Glutamatergic neuron (in vitro differentiated cells): ENCODE results near the gene CHTOP. TPM values are rescaled to one million over a fixed set of nuclear protein-coding genes. Genes with fewer than 3 reads are reported as not detected.

Source experiments
- DNase-seq: peaks from one replicate; pipeline ENCODE4 v3.0.0; 2022
- H3K27ac Mint-ChIP-seq: one replicate; pipeline ENCODE4 v1.8.0; 2020; ENCODE audit warnings: mild to moderate bottlenecking, mixed read lengths, inconsistent platforms; ENCODE audit not compliant: unreplicated experiment
- H3K27me3 Mint-ChIP-seq: one replicate; pipeline ENCODE4 v1.8.0; 2020; ENCODE audit warnings: mild to moderate bottlenecking, moderate library complexity, mixed read lengths, inconsistent platforms; ENCODE audit not compliant: unreplicated experiment
- H3K36me3 Mint-ChIP-seq: one replicate; pipeline ENCODE4 v1.8.0; 2020; ENCODE audit warnings: mild to moderate bottlenecking, mixed read lengths, inconsistent platforms; ENCODE audit not compliant: unreplicated experiment
- H3K4me1 Mint-ChIP-seq: one replicate; pipeline ENCODE4 v1.8.0; 2020; ENCODE audit warnings: mild to moderate bottlenecking, low read depth, mixed read lengths, inconsistent platforms; ENCODE audit not compliant: unreplicated experiment
- H3K4me3 Mint-ChIP-seq: one replicate; pipeline ENCODE4 v1.8.0; 2020; ENCODE audit warnings: mild to moderate bottlenecking, mixed read lengths, inconsistent platforms; ENCODE audit not compliant: unreplicated experiment
- H3K9me3 Mint-ChIP-seq: one replicate; pipeline ENCODE4 v1.8.0; 2020; ENCODE audit warnings: mild to moderate bottlenecking, moderate library complexity, mixed read lengths, inconsistent platforms; ENCODE audit not compliant: unreplicated experiment
- total RNA-seq: library from RNA; stranded (reverse); fragmentation: NEBNext Ultra II Directional; extraction: Animal tissue kit (Norgen Biotek cat#: 25700); gene quantifications from one replicate; pipeline ENCODE4 v1.2.1, GENCODE V29; 2021; ENCODE audit not compliant: unreplicated experiment
- TF ChIP-seq, protein P1 (sequence below): fragments of 200-600 bp; sonication (generic); IDR thresholded peaks from one replicate; pipeline ENCODE4 v1.5.0; 2021; ENCODE audit not compliant: partially characterized antibody, unreplicated experiment

CHTOP gene
- total RNA-seq, 1 donor from 2014 or later, result 84.7 TPM

DNA sequence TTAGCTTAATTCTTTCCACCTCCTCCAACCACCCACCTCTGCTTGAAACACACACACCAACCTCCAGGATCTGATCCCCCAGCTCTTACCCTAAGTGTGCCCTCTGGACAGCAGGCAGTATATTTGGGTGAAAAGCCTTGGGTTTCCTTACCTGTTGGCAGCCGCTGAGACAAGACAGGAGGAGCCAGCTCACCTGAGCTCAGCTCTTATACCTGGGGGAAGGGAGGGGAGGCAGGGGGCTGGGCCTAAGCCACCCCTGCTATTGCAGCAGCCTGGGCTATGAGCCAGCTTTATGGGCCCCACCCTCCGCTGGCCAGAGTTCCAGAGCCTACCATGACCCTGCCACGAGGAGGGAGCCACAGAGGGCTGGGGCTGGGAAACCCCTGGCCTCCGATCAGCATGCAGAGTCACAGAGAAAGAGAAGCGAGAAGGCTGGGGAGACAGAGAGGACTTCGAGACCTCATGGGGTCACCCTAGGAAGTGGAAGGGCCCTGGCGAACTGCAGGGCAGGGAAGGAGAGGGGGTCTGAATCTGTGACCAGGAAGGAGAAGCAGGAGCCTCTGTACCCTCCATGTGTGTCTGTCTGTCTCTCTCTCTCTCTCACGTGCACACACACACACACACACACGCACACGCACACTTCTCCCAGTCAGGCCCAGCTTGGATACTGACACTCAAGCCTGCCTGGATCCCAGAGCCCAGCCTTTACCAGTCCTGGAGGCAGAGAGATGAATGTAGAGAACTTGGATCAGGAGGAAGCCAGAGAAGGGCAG, 17.5 kb upstream of the CHTOP start, which contains the start of gene S100A14:
Gene S100A14, minus strand, starts transcription at position 182 of the 773 bp plus-strand sequence. CDS start 467 bp downstream, outside the sequence.
- no peaks in the 10 kb centered on the region for H3K4me1 Mint-ChIP-seq
- peak within 1 kb of the TSS; percentile 42 for H3K4me3 Mint-ChIP-seq
- peaks cover 5% of the 10 kb centered on the region for H3K9me3 Mint-ChIP-seq
- H3K27me3 Mint-ChIP-seq, result peaks cover 8% of the 10 kb centered on the region
- no peak for DNase-seq
- H3K36me3 Mint-ChIP-seq, result peaks cover 6% of the 10 kb centered on the region
- peak within 1 kb of the TSS; percentile 55 for H3K27ac Mint-ChIP-seq
- TF ChIP-seq, protein P1, sequence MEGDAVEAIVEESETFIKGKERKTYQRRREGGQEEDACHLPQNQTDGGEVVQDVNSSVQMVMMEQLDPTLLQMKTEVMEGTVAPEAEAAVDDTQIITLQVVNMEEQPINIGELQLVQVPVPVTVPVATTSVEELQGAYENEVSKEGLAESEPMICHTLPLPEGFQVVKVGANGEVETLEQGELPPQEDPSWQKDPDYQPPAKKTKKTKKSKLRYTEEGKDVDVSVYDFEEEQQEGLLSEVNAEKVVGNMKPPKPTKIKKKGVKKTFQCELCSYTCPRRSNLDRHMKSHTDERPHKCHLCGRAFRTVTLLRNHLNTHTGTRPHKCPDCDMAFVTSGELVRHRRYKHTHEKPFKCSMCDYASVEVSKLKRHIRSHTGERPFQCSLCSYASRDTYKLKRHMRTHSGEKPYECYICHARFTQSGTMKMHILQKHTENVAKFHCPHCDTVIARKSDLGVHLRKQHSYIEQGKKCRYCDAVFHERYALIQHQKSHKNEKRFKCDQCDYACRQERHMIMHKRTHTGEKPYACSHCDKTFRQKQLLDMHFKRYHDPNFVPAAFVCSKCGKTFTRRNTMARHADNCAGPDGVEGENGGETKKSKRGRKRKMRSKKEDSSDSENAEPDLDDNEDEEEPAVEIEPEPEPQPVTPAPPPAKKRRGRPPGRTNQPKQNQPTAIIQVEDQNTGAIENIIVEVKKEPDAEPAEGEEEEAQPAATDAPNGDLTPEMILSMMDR, result no peak

GRCh38 chr1:153616917-153617311, 17.0 kb upstream of the CHTOP start:
- TF ChIP-seq, protein P1, result no peak
- H3K4me1 Mint-ChIP-seq, result no peaks in the 10 kb centered on the region
- H3K36me3 Mint-ChIP-seq, result peaks cover 6% of the 10 kb centered on the region
- H3K27ac Mint-ChIP-seq, result peak overlapping the region; percentile 55
- H3K4me3 Mint-ChIP-seq, result peak overlapping the region; percentile 42
- no peaks in the 10 kb centered on the region for H3K9me3 Mint-ChIP-seq
- H3K27me3 Mint-ChIP-seq, result peaks cover 8% of the 10 kb centered on the region
- no peak for DNase-seq

GRCh38 chr1:153617663-153618062, 16.2 kb upstream of the CHTOP start:
- TF ChIP-seq, protein P1, result peak; percentile 61
- Mint-ChIP-seq H3K36me3 (peaks cover 6% of the 10 kb centered on the region), H3K27me3 (peaks cover 5% of the 10 kb centered on the region), H3K4me3 (no peak overlapping the region), H3K9me3 (no peaks in the 10 kb centered on the region), H3K27ac (no peak overlapping the region), H3K4me1 (no peaks in the 10 kb centered on the region)
- DNase-seq, result peak; percentile 75

- TF ChIP-seq, protein P1, result no peak
- H3K4me1 Mint-ChIP-seq, result peaks cover 8% of the 10 kb centered on the region
- H3K9me3 Mint-ChIP-seq, result no peaks in the 10 kb centered on the region
- H3K4me3 Mint-ChIP-seq, result no peak overlapping the region
- no peak overlapping the region for H3K27ac Mint-ChIP-seq
- peaks cover 5% of the 10 kb centered on the region for H3K27me3 Mint-ChIP-seq
- peaks cover 11% of the 10 kb centered on the region for H3K36me3 Mint-ChIP-seq
- DNase-seq, result no peak
These were observed 14.7 kb upstream of the CHTOP start for GRCh38 chr1:153619171-153619570.

- Mint-ChIP-seq H3K36me3 (peaks cover 12% of the 10 kb centered on the region), H3K27me3 (peaks cover 8% of the 10 kb centered on the region), H3K9me3 (peaks cover 10% of the 10 kb centered on the region), H3K4me3 (no peak overlapping the region), H3K27ac (no peak overlapping the region), H3K4me1 (peaks cover 28% of the 10 kb centered on the region)
- TF ChIP-seq, protein P1, result no peak
- DNase-seq, result no peak
These were observed 10.8 kb upstream of the CHTOP start for GRCh38 chr1:153623101-153623500.
